Heart left ventricle (tissue), 16 donors: ENCODE data around the gene SHKBP1. TPM values are rescaled to one million over a fixed set of nuclear protein-coding genes. Genes with fewer than 3 reads are reported as not detected.

Experiments
- ATAC-seq, 4 donors: fragments of 200-7000 bp; cut with Tn5 transposase; one replicate each; pipeline ENCODE4 v1.9.1; 2020 to 2022; ENCODE audit warnings: moderate library complexity in 4 of 4, mild to moderate bottlenecking in 3 of 4, moderate number of reproducible peaks in 1 of 4
- DNase-seq, 5 donors: peaks; one replicate each; pipeline ENCODE4 v3.0.0-alpha.2; 2020
- H3K27ac ChIP-seq, 12 donors: fragments of 200-600 bp; sonication (generic) in 4 of 12; one replicate each; pipeline versions ENCODE4 v1.5.0 to v1.8.0; 2016 to 2022; ENCODE audit warnings: mild to moderate bottlenecking in 2 of 12
- H3K27me3 ChIP-seq, 9 donors: fragments of 200-600 bp; sonication (generic) in 2 of 9; one replicate each; pipeline versions ENCODE4 v1.5.1 to v1.8.0; 2016 to 2022; ENCODE audit warnings: mild to moderate bottlenecking in 3 of 9
- H3K36me3 ChIP-seq, 9 donors: fragments of 200-600 bp; sonication (generic) in 2 of 9; one replicate each; pipeline versions ENCODE4 v1.5.0 to v1.8.0; 2018 to 2022; ENCODE audit warnings: mild to moderate bottlenecking in 2 of 9
- H3K4me1 ChIP-seq, 12 donors: fragments of 200-600 bp; sonication (generic) in 4 of 12; one replicate each; pipeline versions ENCODE4 v1.5.0 to v1.8.0; 2016 to 2022; ENCODE audit warnings: mild to moderate bottlenecking in 3 of 12
- H3K4me3 ChIP-seq, 12 donors: fragments of 200-600 bp; sonication (generic) in 4 of 12; one replicate each; pipeline versions ENCODE4 v1.5.0 to v1.8.0; 2017 to 2022; ENCODE audit warnings: mild to moderate bottlenecking in 9 of 12, moderate library complexity in 4 of 12
- H3K9me3 ChIP-seq, 12 donors: fragments of 200-600 bp; sonication (generic) in 4 of 12; one replicate each; pipeline versions ENCODE4 v1.5.0 to v1.8.0; 2016 to 2022; ENCODE audit warnings: mild to moderate bottlenecking in 1 of 12
- POLR2A ChIP-seq, 2 donors: fragments of 450-650 bp; IDR thresholded peaks; one replicate each; pipeline ENCODE4 v1.6.1; 2017; ENCODE audit warnings: antibody characterized with exemption in 2 of 2, mild to moderate bottlenecking in 2 of 2, moderate library complexity in 2 of 2
- WGBS, 4 donors: extraction: QIAGEN DNeasy Blood & Tissue Kit in 2 of 4; methylation state at CpG; one replicate each; pipeline versions ENCODE4 v1.1.5 to v1.1.7; 2013 to 2018; 5-methylcytosine and 5-hydroxymethylcytosine counted together
- intact Hi-C, 10 donors: fragments of 100-400 bp; cut with DNase I; formaldehyde crosslinking; loops; one replicate each; pipeline versions ENCODE4 v1.11.1 to v1.14.2; 2022
- polyA plus RNA-seq, 2 donors: library from polyadenylated mRNA; stranded (reverse); fragments of 200-250 nt; gene quantifications; one replicate each; pipeline ENCODE4 v1.2.3, GENCODE V29; 2013
- total RNA-seq, 9 donors: library from RNA; depleted of rRNA in 2 of 9; stranded (reverse); fragments of >200 nt in 2 of 9; fragmentation: NEBNext Ultra II Directional in 3 of 9; extraction: Animal tissue kit (Norgen Biotek cat#: 25700) in 3 of 9; gene quantifications; one replicate each; pipeline versions ENCODE4 v1.1.0 to v1.2.4, GENCODE V29; 2016 to 2023
- TF ChIP-seq, protein P1 (sequence below), 12 donors: fragments of 200-600 bp; sonication (generic) in 4 of 12; IDR thresholded peaks; one replicate each; pipeline versions ENCODE4 v1.5.0 to v1.8.0; 2018 to 2022; ENCODE audit warnings: antibody characterized with exemption in 12 of 12, mild to moderate bottlenecking in 5 of 12
- donor health status: ischemic (EF 13 %, LVEDD 7.1; RV severe dilation, severe dysfunction).
- donor health status: healthy with polysubstance abuse.
- donor health status: DM: no; HTN: yes; CAD: no.
- donor health status: DM: no; HTN: no; CAD: no.
- donor health status: ischemic (EF 25% LVEDD 6.9; RV normal size, moderate dysfunction).
- donor health status: ischemic (EF 25% LVEDD 5.7; RV mildly dilated, moderate dysfunction).
- donor health status: healthy.
- donor health status: DM: yes; HTN: yes; CAD: no.
- donor health status: ischemic (EF 35%, LVEDD 5.7; RV mildly dilated, moderate dysfunction).
- donor health status: nonischemic (EF 11% LVEDD 7.7; RV severe dilation, severe dysfunction).
- donor health status: DM: yes; HTN: yes; CAD: no.
- donor health status: PGD.
- donor health status: ischemic (EF 29% LVEDD 5.4; RV normal size, mild dysfunction).
- donor health status: nonischemic (EF 23%, LVEDD 6.1; RV moderate dilation, normal function).

The SHKBP1 gene
- total and polyA plus RNA-seq, 11 donors, result 16.4 to 52.8 (median 22.7) TPM

DNA sequence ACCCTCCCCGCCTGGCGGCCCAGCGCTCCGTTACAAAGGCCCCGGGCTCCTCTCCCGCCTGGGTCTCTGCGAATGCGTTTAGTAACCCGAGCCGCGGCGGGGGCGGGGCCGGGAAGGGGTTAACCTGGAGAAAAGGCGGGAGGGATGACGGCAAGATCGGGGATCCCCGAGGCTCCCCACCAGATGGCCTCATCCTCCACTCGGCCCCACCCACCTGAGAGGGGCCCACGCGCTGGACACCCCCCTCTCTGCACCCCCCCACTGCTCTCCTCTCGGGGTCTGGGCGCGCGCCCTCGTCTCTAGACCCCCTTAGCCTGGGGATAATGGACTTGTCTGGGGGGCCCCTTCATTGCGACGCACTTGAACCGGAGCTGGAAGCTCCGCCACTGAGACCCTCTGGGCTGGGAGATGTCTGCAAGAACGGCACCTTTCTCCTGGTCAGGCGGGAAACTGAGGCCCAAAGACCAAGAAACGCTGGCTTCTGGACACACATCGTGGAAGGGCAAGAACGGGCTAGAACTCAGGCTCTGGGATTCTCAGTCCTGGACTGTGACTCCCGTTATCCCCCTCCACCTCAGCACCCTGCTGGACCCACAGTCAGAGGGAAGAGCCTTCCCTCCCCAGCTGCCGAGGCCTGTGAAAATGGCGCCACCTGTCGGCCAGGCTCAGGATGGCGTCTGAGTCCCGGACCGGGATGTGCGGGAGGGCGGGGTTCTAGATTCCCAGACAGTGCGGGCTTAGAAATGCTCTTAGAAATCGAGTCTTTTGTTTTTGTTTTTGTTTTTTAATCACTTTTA lies 21.6 kb downstream of the SHKBP1 start:
- WGBS, 4 donors, result 1% methylated on average over 26 to 46 of the region's 46 CpGs
- Histone ChIP-seq H3K4me3 (peak overlapping the region in 7 of 12 donors; percentile 4 to 96 (median 72)), H3K4me1 (peaks cover 0 to 67% (median 52%) of the 10 kb centered on the region in 12 donors), H3K27ac (peak overlapping the region in 6 of 12 donors; percentile 5 to 97 (median 84)), H3K9me3 (no peaks in the 10 kb centered on the region), H3K36me3 (no peaks in the 10 kb centered on the region), H3K27me3 (peaks cover 9 to 63% (median 20%) of the 10 kb centered on the region in 9 donors)
- DNase-seq, result peak; percentile 85 to 93 (median 89)
- intact Hi-C loops, result loop anchor here (1.0 to 10.0 kb wide), 13 partner anchors 51 to 294 kb away; partner anchors contain the start of genes BLVRB (in 2 of the 10) and SPTBN4 (in 2 of the 10)
- peak; percentile 57 to 74 (median 60) for ATAC-seq
- TF ChIP-seq POLR2A (IDR thresholded peaks at IDR 0.05), result no peak
- TF ChIP-seq, protein P1, sequence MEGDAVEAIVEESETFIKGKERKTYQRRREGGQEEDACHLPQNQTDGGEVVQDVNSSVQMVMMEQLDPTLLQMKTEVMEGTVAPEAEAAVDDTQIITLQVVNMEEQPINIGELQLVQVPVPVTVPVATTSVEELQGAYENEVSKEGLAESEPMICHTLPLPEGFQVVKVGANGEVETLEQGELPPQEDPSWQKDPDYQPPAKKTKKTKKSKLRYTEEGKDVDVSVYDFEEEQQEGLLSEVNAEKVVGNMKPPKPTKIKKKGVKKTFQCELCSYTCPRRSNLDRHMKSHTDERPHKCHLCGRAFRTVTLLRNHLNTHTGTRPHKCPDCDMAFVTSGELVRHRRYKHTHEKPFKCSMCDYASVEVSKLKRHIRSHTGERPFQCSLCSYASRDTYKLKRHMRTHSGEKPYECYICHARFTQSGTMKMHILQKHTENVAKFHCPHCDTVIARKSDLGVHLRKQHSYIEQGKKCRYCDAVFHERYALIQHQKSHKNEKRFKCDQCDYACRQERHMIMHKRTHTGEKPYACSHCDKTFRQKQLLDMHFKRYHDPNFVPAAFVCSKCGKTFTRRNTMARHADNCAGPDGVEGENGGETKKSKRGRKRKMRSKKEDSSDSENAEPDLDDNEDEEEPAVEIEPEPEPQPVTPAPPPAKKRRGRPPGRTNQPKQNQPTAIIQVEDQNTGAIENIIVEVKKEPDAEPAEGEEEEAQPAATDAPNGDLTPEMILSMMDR (IDR thresholded peaks at IDR 0.05), result peak; percentile 93 to 99 (median 98)

DNA sequence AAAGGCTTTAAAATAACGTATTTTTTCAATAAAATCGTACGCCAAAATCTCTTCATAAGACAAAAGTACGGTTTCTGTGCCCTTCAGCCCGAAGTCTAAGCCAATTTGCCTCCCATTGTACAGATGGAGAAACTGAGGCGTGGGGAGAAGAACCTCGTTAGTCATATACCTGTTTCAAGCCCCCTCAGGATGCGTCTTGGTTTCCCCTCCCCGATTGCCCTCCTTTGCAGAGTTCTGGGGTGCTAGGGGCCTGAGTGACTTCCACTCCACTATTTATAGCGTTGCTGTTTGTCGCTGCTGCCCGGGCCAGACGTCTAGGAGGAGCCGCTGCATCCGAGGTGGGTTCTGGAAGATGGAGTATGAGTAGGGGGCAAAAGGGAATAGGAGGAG lies 22.2 kb downstream of the SHKBP1 start:
- no peaks in the 10 kb centered on the region for H3K9me3 ChIP-seq
- no peak for TF ChIP-seq POLR2A (IDR thresholded peaks at IDR 0.05)
- TF ChIP-seq, protein P1 (IDR thresholded peaks at IDR 0.05), result no peak
- peak overlapping the region in 5 of 12 donors; percentile 27 to 96 (median 80) for H3K4me3 ChIP-seq
- no peaks in the 10 kb centered on the region for H3K36me3 ChIP-seq
- H3K27ac ChIP-seq, result peak overlapping the region in 9 of 12 donors; percentile 61 to 97 (median 88)
- DNase-seq, result peak in 2 of 5 donors; percentile 20 to 25
- 9 to 11% (median 10%) methylated on average over 15 of the region's 15 CpGs for WGBS, 4 donors
- peaks cover 9 to 63% (median 20%) of the 10 kb centered on the region in 9 donors for H3K27me3 ChIP-seq
- ATAC-seq, result no peak
- peaks cover 0 to 71% (median 55%) of the 10 kb centered on the region in 12 donors for H3K4me1 ChIP-seq
- intact Hi-C loops, result loop anchor here (1.0 to 10.0 kb wide), 13 partner anchors 52 to 294 kb away; partner anchors contain the start of genes BLVRB (in 2 of the 10) and SPTBN4 (in 2 of the 10)

DNA sequence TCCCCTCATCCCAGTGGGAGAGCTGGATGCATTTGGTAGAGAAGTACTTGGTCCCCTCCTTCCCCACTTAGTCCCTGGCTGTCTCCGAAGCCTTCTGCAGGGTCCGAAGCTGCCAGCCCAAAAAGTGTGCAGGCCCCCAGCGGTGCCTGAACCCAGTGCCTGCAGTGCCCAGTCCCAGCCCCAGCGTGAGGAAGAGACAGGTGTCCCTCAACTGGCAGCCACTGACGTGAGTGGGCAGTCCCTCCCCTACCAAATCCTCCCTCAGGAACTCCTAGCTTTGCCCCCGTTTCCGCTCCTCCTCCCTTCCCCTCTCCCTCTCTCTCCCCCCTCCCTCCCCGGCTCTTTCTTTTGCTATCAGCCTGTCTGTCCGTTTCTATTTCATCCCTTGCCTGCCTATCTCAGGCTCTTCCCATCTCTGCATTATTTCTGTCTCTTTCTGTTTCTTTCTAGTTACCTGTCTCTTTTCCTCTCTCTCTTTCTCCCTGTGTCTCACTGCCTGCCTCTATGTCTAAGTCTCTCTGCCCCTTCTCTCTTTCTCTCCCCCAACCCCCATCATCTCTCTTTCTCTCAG lies 22.7 kb downstream of the SHKBP1 start:
- peaks cover 0 to 75% (median 60%) of the 10 kb centered on the region in 12 donors for H3K4me1 ChIP-seq
- H3K9me3 ChIP-seq, result no peaks in the 10 kb centered on the region
- intact Hi-C loops, result loop anchor here (2.0 to 10.0 kb wide), 11 partner anchors 52 to 295 kb away; partner anchors contain the start of genes BLVRB (in 2 of the 10) and SPTBN4 (in 2 of the 10)
- WGBS, 4 donors, result 6 to 15% (median 10%) methylated on average over 9 of the region's 9 CpGs
- peaks cover 9 to 63% (median 20%) of the 10 kb centered on the region in 9 donors for H3K27me3 ChIP-seq
- DNase-seq (peak in 2 of 5 donors; percentile 42 to 60), ATAC-seq (no peak)
- H3K36me3 ChIP-seq, result no peaks in the 10 kb centered on the region
- peak overlapping the region in 10 of 12 donors; percentile 21 to 96 (median 70) for H3K4me3 ChIP-seq
- no peak for TF ChIP-seq POLR2A (IDR thresholded peaks at IDR 0.05)
- TF ChIP-seq, protein P1 (IDR thresholded peaks at IDR 0.05), result no peak
- H3K27ac ChIP-seq, result peak overlapping the region; percentile 42 to 97 (median 85)
